CD4-positive, alpha-beta T cell treated with Interleukin-17A for 4 hours (primary cell): ENCODE data around the gene GORAB.

Experiments
- DNase-seq: peaks from one replicate; pipeline ENCODE4 v3.0.0-alpha.2; 2020; ENCODE audit warnings: mixed read lengths

GORAB gene

GRCh38 chr1:170593173-170594011, 61.4 kb downstream of the GORAB start:
- DNase-seq = no peak

GRCh38 chr1:170594066-170594626, 62.2 kb downstream of the GORAB start:
- no peak for DNase-seq

GRCh38 chr1:170596701-170597100, 64.7 kb downstream of the GORAB start:
- DNase-seq = no peak

- DNase-seq = no peak
Measured at GRCh38 chr1:170598618-170599017, 66.7 kb downstream of the GORAB start.

- no peak for DNase-seq
Measured at GRCh38 chr1:170599033-170599432, 67.1 kb downstream of the GORAB start.

- DNase-seq = no peak
Measured at GRCh38 chr1:170601866-170602265, 69.9 kb downstream of the GORAB start.
